GM18508 (cell line): ENCODE measurements around the gene LIMK1.
"Not testable (repeated sequence)": the region's sequence is repeated elsewhere in the genome, so short reads cannot be mapped to it uniquely, and the experiment has no call there.

Experiments
- ATAC-seq: cut with Tn5 transposase; IDR thresholded peaks from one replicate; pipeline ENCODE4 v1.9.1; 2021; ENCODE audit warnings: moderate number of reproducible peaks; ENCODE audit not compliant: insufficient read depth, unreplicated experiment

Gene LIMK1

DNA sequence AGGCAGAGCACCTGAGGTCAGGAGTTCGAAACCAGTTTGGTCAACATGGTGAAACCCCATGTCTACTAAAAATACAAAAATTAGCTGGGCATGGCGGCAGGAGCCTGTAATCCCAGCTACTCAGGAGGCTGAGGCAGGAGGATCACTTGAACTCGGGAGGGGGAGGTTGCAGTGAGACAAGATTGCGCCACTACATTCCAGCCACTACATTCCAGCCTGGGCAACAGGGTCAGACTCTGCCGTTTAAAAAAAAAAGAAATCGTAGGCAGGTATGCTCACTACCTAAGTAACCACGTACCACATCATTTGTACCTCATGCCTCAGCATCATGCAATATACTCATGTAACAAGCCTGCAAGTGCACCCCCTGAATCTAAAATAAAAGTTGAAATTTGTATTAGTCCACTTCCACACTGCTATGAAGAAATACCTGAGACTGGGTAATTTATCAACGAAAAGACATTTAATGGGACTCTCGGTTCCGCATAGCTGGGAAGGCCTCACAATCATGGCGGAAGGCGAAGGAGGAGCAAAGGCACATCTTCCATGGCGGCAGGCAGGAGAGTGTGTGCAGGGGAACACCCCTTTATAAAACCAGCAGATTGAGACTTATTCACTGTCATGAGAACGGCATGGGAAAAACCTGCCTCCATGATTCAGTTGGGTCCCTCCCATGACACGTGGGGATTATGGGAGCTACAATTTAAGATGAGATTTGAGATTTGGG, 82.4 kb downstream of the LIMK1 start:
- no peak for ATAC-seq

DNA sequence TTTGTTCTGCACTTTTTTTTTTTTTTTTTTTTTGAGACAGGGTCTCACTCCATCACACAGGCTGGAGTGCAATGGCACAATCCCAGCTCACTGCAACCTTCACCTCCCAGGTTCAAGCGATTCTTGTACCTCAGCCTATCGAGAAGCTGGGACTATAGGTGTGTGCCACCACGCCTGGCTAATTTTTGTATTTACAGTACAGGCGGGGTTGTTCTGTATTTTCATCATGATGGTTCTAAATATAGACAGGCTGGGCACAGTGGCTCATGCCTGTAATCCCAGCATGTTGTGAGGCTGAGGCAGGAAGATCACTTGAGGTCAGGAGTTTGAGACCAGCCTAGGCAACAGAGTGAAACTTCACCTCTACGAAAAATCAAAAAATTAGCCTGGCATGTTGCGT, 83.7 kb downstream of the LIMK1 start:
- not testable (repeated sequence) for ATAC-seq
